ENCODE results near the gene MTHFD1L. TPM values are rescaled to one million over a fixed set of nuclear protein-coding genes. Genes with fewer than 3 reads are reported as not detected.

MTHFD1L gene
- total and polyA plus RNA-seq, 2 of the 4 experiments (the other 2 are of a cell fraction), result 43.5 to 53.2 TPM

- Histone ChIP-seq H3K79me1 (ENCODE audit: low read depth in 1 of 2, low read length in 2 of 2) (peaks cover 18 to 33% of the 10 kb centered on the region in 2 experiments), H2BK15ac (ENCODE audit: low read depth, low read length) (no peak overlapping the region), H3K4me1 (ENCODE audit: control insufficient read depth, insufficient read depth, low read length) (peaks cover 7% of the 10 kb centered on the region; the same call in 1 of the 2 replicates), H3K18ac (ENCODE audit: low read depth, low read length) (no peak overlapping the region), H2AK9ac (replicated peaks; ENCODE audit: low read depth, low read length, poor library complexity) (no peak overlapping the region), H3K9me1 (ENCODE audit: insufficient read depth, low read length) (no peaks in the 10 kb centered on the region; the same call in 1 of the 2 replicates), H2BK20ac (ENCODE audit: low read depth, low read length) (no peak overlapping the region), H4K5ac (ENCODE audit: low read depth, low read length) (no peak overlapping the region), H3K14ac (replicated peaks; ENCODE audit: low read depth, low read length) (no peak overlapping the region), H2AK5ac (ENCODE audit: low read depth, low read length) (no peak overlapping the region), H3K4me3 (ENCODE audit: insufficient read depth, low read depth, low read length) (no peak overlapping the region), H3K4ac (ENCODE audit: low read depth, low read length) (no peak overlapping the region), H2AFZ (replicated peaks; ENCODE audit: low read length, poor library complexity) (no peak overlapping the region), H3K23ac (ENCODE audit: low read depth, low read length) (no peak overlapping the region), H3K9me3 (ENCODE audit: control insufficient read depth, insufficient read depth, low read length) (no peaks in the 10 kb centered on the region), H3K4me2 (ENCODE audit: low read depth, low read length) (no peak overlapping the region), H3K27me3 (ENCODE audit: control insufficient read depth, insufficient read depth, low read length) (no peaks in the 10 kb centered on the region), H3K9ac (ENCODE audit: low read depth, low read length) (no peak overlapping the region), H2BK120ac (ENCODE audit: low read depth, low read length) (no peak overlapping the region), H3K27ac (ENCODE audit: insufficient read depth, low read length) (no peak overlapping the region), H4K20me1 (ENCODE audit: insufficient read depth, low read length) (peaks cover 3% of the 10 kb centered on the region; the same call in 1 of the 2 replicates), H2BK5ac (ENCODE audit: low read depth, low read length, poor library complexity, severe bottlenecking) (no peak overlapping the region), H3K36me3 (ENCODE audit: control insufficient read depth, insufficient read depth, low read length) (peaks cover 19% of the 10 kb centered on the region), H4K8ac (ENCODE audit: low read depth in 2 of 2, low read length in 2 of 2) (no peak overlapping the region), H3K56ac (ENCODE audit: extremely low read depth, insufficient read depth, low read length) (no peak overlapping the region), H4K91ac (ENCODE audit: insufficient read depth, low read depth, low read length) (no peak overlapping the region)
- no CpG with 5 or more reads among the region's 3 CpGs for WGBS, 2 experiments (ENCODE audit: extremely low coverage in 2 of 2, insufficient read length in 1 of 2)
- POLR2A ChIA-PET (ENCODE audit: unreplicated experiment), result no interaction called here
- dilution Hi-C loops (cut with HindIII; ENCODE audit: low sequenced_read_pairs, unreplicated experiment) (no loop called here), intact Hi-C loops (cut with micrococcal nuclease) (no loop called here), in situ Hi-C loops (cut with MboI; ENCODE audit: low sequenced_read_pairs) (no loop called here)
- BruUV-seq (replicated peaks), result no TSS peak
- ATAC-seq (ENCODE audit: low read depth), result no peak
- TF ChIP-seq RFX5 (IDR thresholded peaks at IDR 0.05; ENCODE audit: low read depth, low read length) (no peak), CHD1 (IDR thresholded peaks at IDR 0.05; ENCODE audit: low read depth, low read length) (no peak), MXI1 (IDR thresholded peaks at IDR 0.05; ENCODE audit: borderline replicate concordance, low read depth, low read length) (no peak), MAZ (IDR thresholded peaks at IDR 0.05; ENCODE audit: borderline replicate concordance, low read depth, low read length) (no peak), POLR2A (IDR thresholded peaks at IDR 0.05; ENCODE audit: low read depth, low read length) (no peak), CEBPB (IDR thresholded peaks at IDR 0.05; ENCODE audit: low read depth, low read length) (no peak), ELK1 (IDR thresholded peaks at IDR 0.05; ENCODE audit: borderline replicate concordance, low read depth, low read length) (no peak), USF2 (IDR thresholded peaks at IDR 0.05; ENCODE audit: low read depth, low read length) (no peak), FOS (IDR thresholded peaks at IDR 0.05; ENCODE audit: low read depth, low read length) (no peak), RCOR1 (IDR thresholded peaks at IDR 0.05; ENCODE audit: insufficient replicate concordance, low read length) (no peak), MAFK (IDR thresholded peaks at IDR 0.05; ENCODE audit: low read depth, low read length) (no peak), NFE2L2 (IDR thresholded peaks at IDR 0.05; ENCODE audit: low read depth, low read length) (no peak), BHLHE40 (IDR thresholded peaks at IDR 0.05; ENCODE audit: low read depth, low read length) (no peak), CTCF (conservative IDR thresholded peaks at IDR 0.05; ENCODE audit: low read depth, low read length) (no peak), SMC3 (IDR thresholded peaks at IDR 0.05; ENCODE audit: low read depth, low read length) (no peak), RAD21 (IDR thresholded peaks at IDR 0.05; ENCODE audit: low read length) (no peak)
- no peak for DNase-seq
- CTCF ChIA-PET, result no interaction called here
Measured at GRCh38 chr6:151075005-151075404, 209.5 kb downstream of the MTHFD1L start.
